GM12878 (cell line): ENCODE data around the gene ISOC2. TPM values are rescaled to one million over a fixed set of nuclear protein-coding genes. Genes with fewer than 3 reads are reported as not detected.

Experiments used
- ATAC-seq: fragments of 200-7000 bp; cut with Tn5 transposase; 3 replicates; pipeline ENCODE4 v1.9.1; 2020; ENCODE audit warnings: mild to moderate bottlenecking, moderate library complexity
- BruUV-seq: library from RNA; stranded (reverse); fragments of 400-500 nt; replicated peaks from 2 replicates; lab custom pipeline; 2021; lab: Mats Ljungman, UMichigan
- CTCF ChIA-PET: fragments of 300-600 bp; sonication (Branson Sonifier 250); formaldehyde crosslinking; extraction: SDS; loops from one replicate; lab custom pipeline; 2021; ENCODE audit warnings: inconsistent platforms; lab: Yijun Ruan, JAX
- POLR2A ChIA-PET: fragments of 350-600 bp; formaldehyde crosslinking; extraction: SDS; loops from one replicate; lab custom pipeline; 2021; ENCODE audit warnings: inconsistent platforms; lab: Charles Lee
- RAD21 ChIA-PET: fragments of 300-600 bp; sonication (Branson Sonifier 250); formaldehyde crosslinking; loops from one replicate; lab custom pipeline; 2023; ENCODE audit warnings: antibody characterized with exemption; ENCODE audit not compliant: unreplicated experiment; lab: Charles Lee
- SMC1A ChIA-PET: fragments of 300-600 bp; sonication (Branson Sonifier 250); formaldehyde crosslinking; loops from one replicate; lab custom pipeline; 2023; ENCODE audit not compliant: unreplicated experiment, uncharacterized antibody; lab: Charles Lee
- DNase-seq: peaks from one replicate; pipeline ENCODE4 v3.0.0-alpha.2; 2011; ENCODE audit warnings: low read depth, low spot score
- FAIRE-seq: peaks from 3 replicates; lab custom pipeline; 2011; peaks lifted over from hg19 to GRCh38; lab: Jason Lieb, UNC
- H2AFZ ChIP-seq: 2 replicates; pipeline ENCODE4 v1.6.0; 2011; ENCODE audit warnings: low read depth, low read length, control low read depth; ENCODE audit not compliant: control insufficient read depth
- H3K27ac ChIP-seq: 2 replicates; pipeline ENCODE4 v1.5.1; 2011; ENCODE audit warnings: control low read depth; ENCODE audit not compliant: control insufficient read depth, insufficient read depth
- H3K27me3 ChIP-seq, 2 experiments: replicated peaks in 1 of 2; 2 replicates each; pipeline versions ENCODE4 v1.6.0 to v1.6.1; 2011; ENCODE audit warnings: low read length in 1 of 2; ENCODE audit not compliant: control insufficient read depth in 2 of 2, insufficient read depth in 2 of 2
- H3K36me3 ChIP-seq, 2 experiments: 2 replicates each; pipeline ENCODE4 v1.5.1; 2011; ENCODE audit warnings: low read length in 1 of 2; ENCODE audit not compliant: control insufficient read depth in 2 of 2, insufficient read depth in 2 of 2
- H3K4me1 ChIP-seq: 2 replicates; pipeline ENCODE4 v1.6.1; 2011; ENCODE audit warnings: mild to moderate bottlenecking, low read length, moderate library complexity, mixed read lengths; ENCODE audit not compliant: control insufficient read depth, insufficient read depth
- H3K4me2 ChIP-seq: 2 replicates; pipeline ENCODE4 v1.6.0; 2011; ENCODE audit warnings: control low read depth; ENCODE audit not compliant: control insufficient read depth, insufficient read depth
- H3K4me3 ChIP-seq: fragments of 200-600 bp; sonication (generic); 2 replicates; pipeline ENCODE4 v1.5.1; 2016
- H3K79me2 ChIP-seq: 2 replicates; pipeline ENCODE4 v1.6.0; 2011; ENCODE audit warnings: low read length; ENCODE audit not compliant: control insufficient read depth, insufficient read depth
- H3K9ac ChIP-seq: 2 replicates; pipeline ENCODE4 v1.8.0; 2011; ENCODE audit warnings: low read length, control low read depth, mixed read lengths; ENCODE audit not compliant: control insufficient read depth, insufficient read depth
- H3K9me3 ChIP-seq: replicated peaks from 3 replicates; pipeline ENCODE4 v1.5.1; 2011; ENCODE audit warnings: mild to moderate bottlenecking, low read length; ENCODE audit not compliant: control insufficient read depth, insufficient read depth
- H4K20me1 ChIP-seq: 2 replicates; pipeline ENCODE4 v1.6.0; 2011; ENCODE audit not compliant: control insufficient read depth, insufficient read depth
- BRCA1 ChIP-seq: IDR thresholded peaks from 2 replicates; pipeline ENCODE4 v1.6.1; 2011; ENCODE audit warnings: low read depth, low read length, improper control_type of control experiment
- EGR1 ChIP-seq, 2 experiments: IDR thresholded peaks; 1 replicate in 1 of 2; 2 replicates in 1 of 2; pipeline ENCODE4 v1.6.1; 2011 to 2012; ENCODE audit warnings: low read depth in 2 of 2, low read length in 2 of 2, borderline replicate concordance in 1 of 2, mild to moderate bottlenecking in 1 of 2, moderate library complexity in 1 of 2
- EP300 ChIP-seq, 2 experiments: fragments of 150-350 bp in 1 of 2; IDR thresholded peaks; 2 replicates each; pipeline ENCODE4 v1.6.1; 2011 to 2012; ENCODE audit warnings: low read depth in 2 of 2, low read length in 2 of 2, borderline replicate concordance in 1 of 2, improper control_type of control experiment in 1 of 2, inconsistent platforms in 1 of 2; ENCODE audit not compliant: control insufficient read depth in 1 of 2
- FOXM1 ChIP-seq: IDR thresholded peaks from 2 replicates; pipeline ENCODE4 v1.6.1; 2012; ENCODE audit warnings: low read depth, mild to moderate bottlenecking, inconsistent platforms, low read length, moderate library complexity
- KLF5 ChIP-seq: fragments of 450-650 bp; IDR thresholded peaks from 2 replicates; pipeline ENCODE4 v1.6.1; 2014; ENCODE audit warnings: mild to moderate bottlenecking; ENCODE audit not compliant: partially characterized antibody
- NBN ChIP-seq: fragments of 450-650 bp; IDR thresholded peaks from 2 replicates; pipeline ENCODE4 v1.6.1; 2016
- SIN3A ChIP-seq: IDR thresholded peaks from 2 replicates; pipeline ENCODE4 v1.6.1; 2012; ENCODE audit warnings: low read depth, low read length, improper control_type of control experiment
- SREBF2 ChIP-seq: IDR thresholded peaks from 2 replicates; pipeline ENCODE4 v1.6.1; 2012; ENCODE audit warnings: mild to moderate bottlenecking, low read length
- STAT1 ChIP-seq: fragments of 450-650 bp; conservative IDR thresholded peaks from 2 replicates; pipeline ENCODE4 v1.6.1; 2014; ENCODE audit warnings: antibody characterized with exemption, mild to moderate bottlenecking
- TARDBP ChIP-seq: IDR thresholded peaks from 2 replicates; pipeline ENCODE4 v1.6.1; 2016; ENCODE audit warnings: borderline replicate concordance
- TCF12 ChIP-seq: IDR thresholded peaks from 2 replicates; pipeline ENCODE4 v1.6.1; 2011; ENCODE audit warnings: low read depth, mild to moderate bottlenecking, low read length
- YBX1 ChIP-seq: fragments of 450-650 bp; IDR thresholded peaks from 2 replicates; pipeline ENCODE4 v1.6.1; 2016; ENCODE audit warnings: antibody characterized with exemption
- WGBS: methylation state at CpG from one replicate; pipeline ENCODE4 v1.1.6; 2016; ENCODE audit warnings: low lambda C conversion rate; ENCODE audit not compliant: insufficient replicate concordance, insufficient coverage; ENCODE audit errors: missing lambda C conversion rate; 5-methylcytosine and 5-hydroxymethylcytosine counted together
- in situ Hi-C: fragments of 300-500 bp; cut with MboI; formaldehyde crosslinking; loops from 9 replicates; pipeline ENCODE4 v1.14.3; 2018; ENCODE audit warnings: mixed read lengths
- intact Hi-C: fragments of 100-400 bp; cut with micrococcal nuclease; formaldehyde crosslinking; loops from one replicate; pipeline ENCODE4 v1.14.2; 2022; ENCODE audit not compliant: unreplicated experiment
- polyA plus RNA-seq, 11 experiments: library from polyadenylated mRNA; depleted of rRNA in 4 of 11; unstranded in 6 of 11; stranded (reverse) in 5 of 11; fragments of >200 nt; fragmentation: Nextera tagmentation in 4 of 11; fragmentation: Illumina TruSeq in 1 of 11; extraction: Ambion mirVana in 4 of 11; extraction: Trizol in 1 of 11; gene quantifications; 1 replicate in 1 of 11; 2 replicates in 10 of 11; pipeline versions ENCODE4 v1.2.1 to v1.2.3, GENCODE V29; 2011 to 2016; ENCODE audit warnings: inconsistent platforms in 2 of 11, missing spikeins in 2 of 11, low read depth in 1 of 11
- total RNA-seq, 4 experiments: library from RNA; depleted of rRNA in 3 of 4; stranded (reverse); fragments of >200 nt in 3 of 4; fragmentation: Illumina TruSeq in 1 of 4; extraction: Trizol in 1 of 4; gene quantifications; 2 replicates each; pipeline versions ENCODE4 v1.2.1 to v1.2.3, GENCODE V29; 2013 to 2021
- TF ChIP-seq, protein P1 (sequence below): fragments of 450-650 bp; IDR thresholded peaks from 2 replicates; pipeline ENCODE4 v1.6.1; 2016; ENCODE audit warnings: mild to moderate bottlenecking
- TF ChIP-seq, protein P2 (sequence below): fragments of 450-650 bp; IDR thresholded peaks from 2 replicates; pipeline ENCODE4 v1.6.1; 2017; ENCODE audit warnings: mild to moderate bottlenecking, low read depth, inconsistent platforms; ENCODE audit not compliant: poor library complexity, severe bottlenecking
- TF ChIP-seq, protein P3 (sequence below): fragments of 150-350 bp; IDR thresholded peaks from 2 replicates; pipeline ENCODE4 v1.6.1; 2014; ENCODE audit warnings: mild to moderate bottlenecking, low read depth, low read length

Gene ISOC2
- total and polyA plus RNA-seq, 10 of the 15 experiments (the other 5 are each of a cell fraction or from before 2014, with no cell fraction given): 0.72 to 238 (median 56.9) TPM

DNA sequence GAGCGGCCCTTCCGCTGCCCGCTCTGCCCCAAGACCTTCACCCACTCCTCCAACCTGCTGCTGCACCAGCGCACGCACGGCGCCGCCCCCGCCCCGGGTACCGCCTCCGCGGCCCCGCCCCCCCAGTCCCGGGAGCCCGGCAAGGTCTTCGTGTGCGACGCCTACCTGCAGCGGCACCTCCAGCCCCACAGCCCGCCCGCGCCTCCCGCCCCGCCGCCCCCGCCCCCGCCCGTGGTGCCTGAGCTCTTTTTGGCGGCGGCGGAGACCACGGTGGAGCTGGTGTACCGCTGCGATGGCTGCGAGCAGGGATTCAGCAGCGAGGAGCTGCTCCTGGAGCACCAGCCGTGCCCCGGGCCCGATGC is 20.3 kb upstream of the ISOC2 start:
- Histone ChIP-seq H3K27ac (no peak overlapping the region), H3K4me1 (peaks cover 24% of the 10 kb centered on the region), H3K27me3 (no peaks in the 10 kb centered on the region), H3K36me3 (peaks cover 0 to 9% of the 10 kb centered on the region in 2 experiments; a peak in 2 of 4 replicates), H3K9me3 (no peaks in the 10 kb centered on the region), H3K9ac (no peak overlapping the region), H3K4me2 (no peak overlapping the region), H2AFZ (no peak overlapping the region), H3K4me3 (no peak overlapping the region), H3K79me2 (peaks cover 6% of the 10 kb centered on the region), H4K20me1 (no peaks in the 10 kb centered on the region)
- no peak for DNase-seq
- ChIA-PET RAD21 (no interaction called here), POLR2A (no interaction called here), CTCF (no interaction called here), SMC1A (no interaction called here)
- no peak for ATAC-seq
- in situ Hi-C loops: no loop called here
- intact Hi-C loops: no loop called here
- no TSS peak for BruUV-seq
- WGBS: 98% methylated on average over 20 of the region's 40 CpGs
- TF ChIP-seq SREBF2 (no peak), EGR1 (IDR thresholded peaks at IDR 0.05; ENCODE audit: borderline replicate concordance in 1 of 2, low read depth in 2 of 2, low read length in 2 of 2) (no peak), TCF12 (no peak), SIN3A (no peak), KLF5 (no peak), NBN (no peak), STAT1 (no peak), FOXM1 (no peak), YBX1 (no peak), TARDBP (no peak), EP300 (IDR thresholded peaks at IDR 0.05; ENCODE audit: borderline replicate concordance in 1 of 2, control insufficient read depth in 1 of 2, low read depth in 2 of 2, low read length in 2 of 2) (no peak), BRCA1 (no peak)
- TF ChIP-seq, protein P1, sequence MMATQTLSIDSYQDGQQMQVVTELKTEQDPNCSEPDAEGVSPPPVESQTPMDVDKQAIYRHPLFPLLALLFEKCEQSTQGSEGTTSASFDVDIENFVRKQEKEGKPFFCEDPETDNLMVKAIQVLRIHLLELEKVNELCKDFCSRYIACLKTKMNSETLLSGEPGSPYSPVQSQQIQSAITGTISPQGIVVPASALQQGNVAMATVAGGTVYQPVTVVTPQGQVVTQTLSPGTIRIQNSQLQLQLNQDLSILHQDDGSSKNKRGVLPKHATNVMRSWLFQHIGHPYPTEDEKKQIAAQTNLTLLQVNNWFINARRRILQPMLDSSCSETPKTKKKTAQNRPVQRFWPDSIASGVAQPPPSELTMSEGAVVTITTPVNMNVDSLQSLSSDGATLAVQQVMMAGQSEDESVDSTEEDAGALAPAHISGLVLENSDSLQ: no peak
- TF ChIP-seq, protein P2, sequence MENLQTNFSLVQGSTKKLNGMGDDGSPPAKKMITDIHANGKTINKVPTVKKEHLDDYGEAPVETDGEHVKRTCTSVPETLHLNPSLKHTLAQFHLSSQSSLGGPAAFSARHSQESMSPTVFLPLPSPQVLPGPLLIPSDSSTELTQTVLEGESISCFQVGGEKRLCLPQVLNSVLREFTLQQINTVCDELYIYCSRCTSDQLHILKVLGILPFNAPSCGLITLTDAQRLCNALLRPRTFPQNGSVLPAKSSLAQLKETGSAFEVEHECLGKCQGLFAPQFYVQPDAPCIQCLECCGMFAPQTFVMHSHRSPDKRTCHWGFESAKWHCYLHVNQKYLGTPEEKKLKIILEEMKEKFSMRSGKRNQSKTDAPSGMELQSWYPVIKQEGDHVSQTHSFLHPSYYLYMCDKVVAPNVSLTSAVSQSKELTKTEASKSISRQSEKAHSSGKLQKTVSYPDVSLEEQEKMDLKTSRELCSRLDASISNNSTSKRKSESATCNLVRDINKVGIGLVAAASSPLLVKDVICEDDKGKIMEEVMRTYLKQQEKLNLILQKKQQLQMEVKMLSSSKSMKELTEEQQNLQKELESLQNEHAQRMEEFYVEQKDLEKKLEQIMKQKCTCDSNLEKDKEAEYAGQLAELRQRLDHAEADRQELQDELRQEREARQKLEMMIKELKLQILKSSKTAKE: no peak
- TF ChIP-seq, protein P3, sequence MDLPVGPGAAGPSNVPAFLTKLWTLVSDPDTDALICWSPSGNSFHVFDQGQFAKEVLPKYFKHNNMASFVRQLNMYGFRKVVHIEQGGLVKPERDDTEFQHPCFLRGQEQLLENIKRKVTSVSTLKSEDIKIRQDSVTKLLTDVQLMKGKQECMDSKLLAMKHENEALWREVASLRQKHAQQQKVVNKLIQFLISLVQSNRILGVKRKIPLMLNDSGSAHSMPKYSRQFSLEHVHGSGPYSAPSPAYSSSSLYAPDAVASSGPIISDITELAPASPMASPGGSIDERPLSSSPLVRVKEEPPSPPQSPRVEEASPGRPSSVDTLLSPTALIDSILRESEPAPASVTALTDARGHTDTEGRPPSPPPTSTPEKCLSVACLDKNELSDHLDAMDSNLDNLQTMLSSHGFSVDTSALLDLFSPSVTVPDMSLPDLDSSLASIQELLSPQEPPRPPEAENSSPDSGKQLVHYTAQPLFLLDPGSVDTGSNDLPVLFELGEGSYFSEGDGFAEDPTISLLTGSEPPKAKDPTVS: no peak
- no peak for FAIRE-seq
